Liver (tissue), 9 donors: Measurements from ENCODE around the gene RPP14. TPM values are rescaled to one million over a fixed set of nuclear protein-coding genes. Genes with fewer than 3 reads are reported as not detected.

Experiments
- DNase-seq: peaks from one replicate; pipeline ENCODE4 v3.0.0-alpha.2; 2017; ENCODE audit warnings: low spot score
- H3K27ac ChIP-seq, 2 donors: one replicate each; pipeline ENCODE4 v1.7.0; 2013; ENCODE audit warnings: inconsistent platforms in 2 of 2, low read length in 2 of 2, control low read depth in 1 of 2, low read depth in 1 of 2, mild to moderate bottlenecking in 1 of 2
- H3K27me3 ChIP-seq, 4 donors: one replicate each; pipeline versions ENCODE4 v1.6.1 to v1.7.0; 2013; ENCODE audit warnings: low read length in 3 of 4, inconsistent platforms in 1 of 4, mild to moderate bottlenecking in 1 of 4, moderate library complexity in 1 of 4; ENCODE audit not compliant: control insufficient read depth in 4 of 4, insufficient read depth in 4 of 4
- H3K36me3 ChIP-seq, 4 donors: one replicate each; pipeline versions ENCODE4 v1.6.1 to v1.7.0; 2013; ENCODE audit warnings: low read length in 3 of 4, mild to moderate bottlenecking in 3 of 4, low read depth in 1 of 4, moderate library complexity in 1 of 4; ENCODE audit not compliant: control insufficient read depth in 4 of 4, insufficient read depth in 3 of 4
- H3K4me1 ChIP-seq, 4 donors: one replicate each; pipeline versions ENCODE4 v1.6.1 to v1.7.0; 2013; ENCODE audit warnings: low read length in 3 of 4, mild to moderate bottlenecking in 3 of 4, moderate library complexity in 1 of 4; ENCODE audit not compliant: control insufficient read depth in 4 of 4, insufficient read depth in 4 of 4
- H3K4me3 ChIP-seq, 3 donors: one replicate each; pipeline versions ENCODE4 v1.6.1 to v1.7.0; 2013; ENCODE audit warnings: low read length in 3 of 3, control low read depth in 1 of 3, low read depth in 1 of 3, mild to moderate bottlenecking in 1 of 3
- H3K9ac ChIP-seq, 2 donors: one replicate each; pipeline ENCODE4 v1.7.0; 2013; ENCODE audit warnings: low read length in 2 of 2, mild to moderate bottlenecking in 2 of 2, moderate library complexity in 2 of 2, control low read depth in 1 of 2, low read depth in 1 of 2
- H3K9me3 ChIP-seq, 4 donors: one replicate each; pipeline versions ENCODE4 v1.6.1 to v1.7.0; 2013; ENCODE audit warnings: low read length in 3 of 4; ENCODE audit not compliant: control insufficient read depth in 4 of 4
- ATF3 ChIP-seq: IDR thresholded peaks from 2 replicates; pipeline ENCODE4 v1.6.1; 2016; ENCODE audit warnings: antibody characterized with exemption
- EGR1 ChIP-seq, 2 donors: IDR thresholded peaks; 2 replicates each; pipeline ENCODE4 v1.6.1; 2016 to 2018; ENCODE audit warnings: antibody characterized with exemption in 2 of 2, low read depth in 2 of 2
- FOXA1 ChIP-seq: IDR thresholded peaks from 2 replicates; pipeline ENCODE4 v1.6.1; 2016; ENCODE audit warnings: antibody characterized with exemption
- FOXA2 ChIP-seq: IDR thresholded peaks from 2 replicates; pipeline ENCODE4 v1.6.1; 2016; ENCODE audit warnings: antibody characterized with exemption
- GABPA ChIP-seq, 2 donors: IDR thresholded peaks in 1 of 2; conservative IDR thresholded peaks in 1 of 2; 2 replicates each; pipeline ENCODE4 v1.6.1; 2016; ENCODE audit warnings: antibody characterized with exemption in 2 of 2, mild to moderate bottlenecking in 1 of 2, moderate library complexity in 1 of 2
- HNF4A ChIP-seq, 2 donors: conservative IDR thresholded peaks; 2 replicates each; pipeline ENCODE4 v1.6.1; 2016; ENCODE audit warnings: antibody characterized with exemption in 2 of 2, mild to moderate bottlenecking in 2 of 2
- HNF4G ChIP-seq: IDR thresholded peaks from 2 replicates; pipeline ENCODE4 v1.6.1; 2016; ENCODE audit warnings: antibody characterized with exemption
- JUND ChIP-seq, 2 donors: IDR thresholded peaks; 2 replicates each; pipeline ENCODE4 v1.6.1; 2016; ENCODE audit warnings: antibody characterized with exemption in 2 of 2
- MAX ChIP-seq: IDR thresholded peaks from 2 replicates; pipeline ENCODE4 v1.6.1; 2016; ENCODE audit warnings: antibody characterized with exemption
- NR2F2 ChIP-seq: IDR thresholded peaks from 2 replicates; pipeline ENCODE4 v1.6.1; 2016; ENCODE audit warnings: antibody characterized with exemption
- RAD21 ChIP-seq, 2 donors: IDR thresholded peaks; 2 replicates each; pipeline ENCODE4 v1.6.1; 2016; ENCODE audit warnings: antibody characterized with exemption in 2 of 2, mild to moderate bottlenecking in 2 of 2
- REST ChIP-seq: IDR thresholded peaks from 2 replicates; pipeline ENCODE4 v1.6.1; 2016; ENCODE audit warnings: antibody characterized with exemption, mild to moderate bottlenecking
- RXRA ChIP-seq, 2 donors: IDR thresholded peaks; 2 replicates each; pipeline ENCODE4 v1.6.1; 2017 to 2018; ENCODE audit warnings: antibody characterized with exemption in 2 of 2, mild to moderate bottlenecking in 1 of 2
- SP1 ChIP-seq: IDR thresholded peaks from 2 replicates; pipeline ENCODE4 v1.6.1; 2018; ENCODE audit warnings: antibody characterized with exemption, mild to moderate bottlenecking
- TAF1 ChIP-seq: conservative IDR thresholded peaks from 2 replicates; pipeline ENCODE4 v1.6.1; 2016; ENCODE audit warnings: antibody characterized with exemption, mild to moderate bottlenecking
- YY1 ChIP-seq: IDR thresholded peaks from 2 replicates; pipeline ENCODE4 v1.6.1; 2016; ENCODE audit warnings: antibody characterized with exemption, mild to moderate bottlenecking
- WGBS: extraction: QIAGEN DNeasy Blood & Tissue Kit; methylation state at CpG from one replicate; pipeline ENCODE4 v1.1.7; 2013; 5-methylcytosine and 5-hydroxymethylcytosine counted together
- polyA plus RNA-seq, 2 donors: library from polyadenylated mRNA; stranded (reverse) in 1 of 2; unstranded in 1 of 2; fragments of 200-250 nt in 1 of 2; fragments of >200 nt in 1 of 2; fragmentation: Nextera tagmentation in 1 of 2; extraction: Ambion mirVana in 1 of 2; gene quantifications; one replicate each; pipeline versions ENCODE4 v1.2.1 to v1.2.3, GENCODE V29; 2013 to 2015
- total RNA-seq, 2 donors: library from RNA; depleted of rRNA; stranded (reverse); fragments of >200 nt; gene quantifications; one replicate each; pipeline ENCODE4 v1.2.3, GENCODE V29; 2014
- TF ChIP-seq, protein P1 (sequence below): IDR thresholded peaks from 2 replicates; pipeline ENCODE4 v1.6.1; 2016; ENCODE audit warnings: antibody characterized with exemption
- TF ChIP-seq, protein P2 (sequence below): fragments of 150-350 bp; IDR thresholded peaks from 2 replicates; pipeline ENCODE4 v1.5.1; 2017; ENCODE audit warnings: improper control_type of control experiment, low read depth, low read length; ENCODE audit not compliant: missing input control
- donor health status: healthy.
- donor health status: healthy.
- donor health status: healthy.
- donor health status: healthy.
- donor health status: healthy.

Gene RPP14
- total and polyA plus RNA-seq, 4 donors, result 7.4 to 13.7 (median 10.1) TPM

DNA sequence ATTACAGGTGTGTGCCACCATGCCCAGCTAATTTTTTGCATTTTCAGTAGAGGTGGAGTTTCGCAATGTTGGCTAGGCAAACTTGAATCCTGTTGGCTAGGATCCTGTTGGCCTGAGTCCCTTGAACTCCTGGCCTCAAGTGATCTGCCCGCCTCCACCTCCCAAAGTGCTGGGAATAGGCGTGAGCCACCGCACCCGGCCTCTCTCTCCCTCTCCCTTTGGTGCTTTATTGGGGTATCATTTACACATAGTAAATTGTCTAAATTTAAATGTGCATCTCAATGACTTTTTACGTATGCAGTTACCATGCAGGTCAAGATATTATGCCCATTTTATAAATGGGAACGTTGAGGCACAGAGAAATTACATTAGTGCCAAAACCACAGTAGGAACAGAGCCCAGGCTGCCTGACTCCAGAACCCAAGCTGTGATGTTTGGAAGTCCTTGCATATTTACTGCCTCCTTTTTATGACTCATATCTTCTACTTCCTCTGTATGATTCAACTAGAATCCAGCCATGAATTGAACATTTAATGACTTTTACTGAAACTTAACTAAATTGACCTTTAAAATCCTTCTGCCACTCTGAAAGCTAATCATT is 34.0 kb upstream of the RPP14 start:
- Histone ChIP-seq H3K9me3 (no peaks in the 10 kb centered on the region), H3K27me3 (no peaks in the 10 kb centered on the region), H3K4me3 (no peak overlapping the region), H3K36me3 (peaks cover 8 to 35% (median 20%) of the 10 kb centered on the region in 4 donors), H3K27ac (peak overlapping the region; percentile 40 to 62), H3K4me1 (peaks cover 0 to 20% (median 11%) of the 10 kb centered on the region in 4 donors), H3K9ac (peak overlapping the region in 1 of 2 donors; percentile 39)
- DNase-seq, result no peak
- WGBS, result 26% methylated on average over 7 of the region's 7 CpGs
- TF ChIP-seq, protein P1, sequence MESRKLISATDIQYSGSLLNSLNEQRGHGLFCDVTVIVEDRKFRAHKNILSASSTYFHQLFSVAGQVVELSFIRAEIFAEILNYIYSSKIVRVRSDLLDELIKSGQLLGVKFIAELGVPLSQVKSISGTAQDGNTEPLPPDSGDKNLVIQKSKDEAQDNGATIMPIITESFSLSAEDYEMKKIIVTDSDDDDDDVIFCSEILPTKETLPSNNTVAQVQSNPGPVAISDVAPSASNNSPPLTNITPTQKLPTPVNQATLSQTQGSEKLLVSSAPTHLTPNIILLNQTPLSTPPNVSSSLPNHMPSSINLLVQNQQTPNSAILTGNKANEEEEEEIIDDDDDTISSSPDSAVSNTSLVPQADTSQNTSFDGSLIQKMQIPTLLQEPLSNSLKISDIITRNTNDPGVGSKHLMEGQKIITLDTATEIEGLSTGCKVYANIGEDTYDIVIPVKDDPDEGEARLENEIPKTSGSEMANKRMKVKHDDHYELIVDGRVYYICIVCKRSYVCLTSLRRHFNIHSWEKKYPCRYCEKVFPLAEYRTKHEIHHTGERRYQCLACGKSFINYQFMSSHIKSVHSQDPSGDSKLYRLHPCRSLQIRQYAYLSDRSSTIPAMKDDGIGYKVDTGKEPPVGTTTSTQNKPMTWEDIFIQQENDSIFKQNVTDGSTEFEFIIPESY, result peak; percentile 36
- TF ChIP-seq EGR1 (IDR thresholded peaks at IDR 0.05; ENCODE audit: low read depth in 2 of 2), result no peak
- TF ChIP-seq HNF4G, result no peak
- peak; percentile 72 to 74 for TF ChIP-seq HNF4A (conservative IDR thresholded peaks at IDR 0.05)
- TF ChIP-seq NR2F2, result no peak
- TF ChIP-seq JUND (IDR thresholded peaks at IDR 0.05), result peak; percentile 52 to 72
- TF ChIP-seq FOXA2, result no peak
- TF ChIP-seq RAD21 (IDR thresholded peaks at IDR 0.05), result peak; percentile 29 to 48
- no peak for TF ChIP-seq TAF1
- TF ChIP-seq, protein P2, sequence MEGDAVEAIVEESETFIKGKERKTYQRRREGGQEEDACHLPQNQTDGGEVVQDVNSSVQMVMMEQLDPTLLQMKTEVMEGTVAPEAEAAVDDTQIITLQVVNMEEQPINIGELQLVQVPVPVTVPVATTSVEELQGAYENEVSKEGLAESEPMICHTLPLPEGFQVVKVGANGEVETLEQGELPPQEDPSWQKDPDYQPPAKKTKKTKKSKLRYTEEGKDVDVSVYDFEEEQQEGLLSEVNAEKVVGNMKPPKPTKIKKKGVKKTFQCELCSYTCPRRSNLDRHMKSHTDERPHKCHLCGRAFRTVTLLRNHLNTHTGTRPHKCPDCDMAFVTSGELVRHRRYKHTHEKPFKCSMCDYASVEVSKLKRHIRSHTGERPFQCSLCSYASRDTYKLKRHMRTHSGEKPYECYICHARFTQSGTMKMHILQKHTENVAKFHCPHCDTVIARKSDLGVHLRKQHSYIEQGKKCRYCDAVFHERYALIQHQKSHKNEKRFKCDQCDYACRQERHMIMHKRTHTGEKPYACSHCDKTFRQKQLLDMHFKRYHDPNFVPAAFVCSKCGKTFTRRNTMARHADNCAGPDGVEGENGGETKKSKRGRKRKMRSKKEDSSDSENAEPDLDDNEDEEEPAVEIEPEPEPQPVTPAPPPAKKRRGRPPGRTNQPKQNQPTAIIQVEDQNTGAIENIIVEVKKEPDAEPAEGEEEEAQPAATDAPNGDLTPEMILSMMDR, result no peak
- TF ChIP-seq GABPA (IDR thresholded peaks at IDR 0.05 in 1 of 2, conservative IDR thresholded peaks at IDR 0.05 in 1 of 2), result peak in 1 of 2 donors; percentile 19
- TF ChIP-seq FOXA1, result no peak
- TF ChIP-seq REST, result no peak
- TF ChIP-seq YY1, result peak; percentile 58
- TF ChIP-seq MAX, result peak; percentile 52
- TF ChIP-seq ATF3, result peak; percentile 51
- peak; percentile 57 for TF ChIP-seq SP1
- peak; percentile 89 to 95 for TF ChIP-seq RXRA (IDR thresholded peaks at IDR 0.05)
